GM15510 (cell line): ENCODE measurements around the gene GRM1.

Experiments
- POLR2A ChIP-seq: IDR thresholded peaks from 3 replicates; pipeline ENCODE4 v1.6.1; 2011; ENCODE audit warnings: borderline replicate concordance; ENCODE audit not compliant: insufficient read length; ENCODE audit errors: extremely low read depth

GRM1 gene

GRCh38 chr6:146028851-146029572 lies at the start of gene GRM1:
Gene GRM1, plus strand, starts transcription at chr6:146029062. Its CDS starts 456 bp downstream, at chr6:146029518.
- TF ChIP-seq POLR2A, result no peak

GRCh38 chr6:146009338-146009737 lies 19.5 kb upstream of the GRM1 start:
- no peak for TF ChIP-seq POLR2A

DNA sequence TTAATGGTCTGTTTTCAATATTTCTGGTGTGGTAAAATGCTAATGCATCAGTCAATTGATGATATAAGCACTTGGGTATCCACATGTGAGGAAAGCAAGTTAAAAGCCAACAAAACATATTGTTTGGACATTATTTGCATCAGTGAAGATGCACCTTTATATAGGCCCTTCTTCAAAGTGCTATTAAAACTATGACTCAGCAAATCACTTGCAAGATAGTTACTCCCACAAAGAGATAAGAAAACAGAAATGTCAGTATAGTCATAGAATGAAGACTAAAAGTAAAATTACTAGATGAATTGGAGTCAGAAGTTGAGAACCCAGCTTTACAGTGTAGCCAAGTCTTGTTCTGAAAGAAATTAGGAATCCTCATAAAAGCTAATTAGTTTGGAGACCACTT lies 14.6 kb upstream of the GRM1 start:
- TF ChIP-seq POLR2A, result no peak

DNA sequence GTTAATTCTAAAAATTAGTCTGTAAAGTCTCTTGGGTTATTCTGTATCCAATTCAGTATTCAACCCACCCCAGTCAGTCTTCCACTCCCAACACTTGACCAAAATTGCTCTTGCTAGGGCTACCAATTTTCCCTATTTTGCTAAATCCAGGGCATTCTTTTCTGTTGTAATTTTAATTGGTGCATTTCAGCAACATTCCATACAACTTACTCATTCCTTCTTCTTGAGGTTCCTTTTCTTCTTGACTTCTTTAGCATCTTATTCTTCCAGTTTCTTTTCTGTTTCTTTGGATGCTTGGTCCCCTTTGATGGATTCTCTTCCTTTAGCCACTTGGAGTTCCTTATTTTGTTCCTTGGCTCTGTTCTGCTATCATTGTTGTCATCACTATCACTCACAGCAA lies 11.2 kb upstream of the GRM1 start:
- no peak for TF ChIP-seq POLR2A

GRCh38 chr6:146026873-146027272 lies 2.0 kb upstream of the GRM1 start:
- no peak for TF ChIP-seq POLR2A

DNA sequence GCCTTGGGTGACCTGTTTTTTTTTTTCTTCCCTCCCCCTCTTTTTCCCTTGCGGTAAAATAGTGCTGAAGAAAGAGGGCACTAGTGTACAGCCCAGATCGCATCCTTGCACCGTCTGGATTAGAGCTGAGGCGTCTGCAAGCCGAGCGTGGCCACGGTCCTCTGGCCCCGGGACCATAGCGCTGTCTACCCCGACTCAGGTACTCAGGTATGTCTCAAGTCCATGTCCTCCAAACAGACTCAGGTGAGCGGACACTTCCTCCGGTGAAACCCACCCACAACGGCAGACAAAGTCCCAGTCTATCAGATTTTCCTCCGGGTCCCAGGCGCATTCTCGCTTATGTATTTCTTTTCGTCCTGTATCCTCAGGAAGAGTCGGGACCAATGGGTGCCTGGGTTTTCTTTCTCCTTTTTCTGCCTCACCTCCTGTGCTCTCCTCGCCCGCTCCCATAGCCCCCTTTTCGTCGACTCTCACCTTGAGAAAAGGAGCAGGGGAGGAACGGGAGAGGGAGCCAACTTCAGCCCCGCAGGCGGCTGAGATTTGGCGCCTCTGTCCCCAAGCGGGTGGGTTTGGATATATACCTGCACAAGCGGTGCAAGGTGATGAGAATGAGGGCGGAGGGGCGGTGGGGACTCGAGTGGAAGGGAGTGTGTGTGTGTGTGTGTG lies 1.1 kb upstream of the GRM1 start:
- TF ChIP-seq POLR2A, result no peak

GRCh38 chr6:146028252-146028795 lies 538 bp upstream of the GRM1 start:
- TF ChIP-seq POLR2A, result no peak

DNA sequence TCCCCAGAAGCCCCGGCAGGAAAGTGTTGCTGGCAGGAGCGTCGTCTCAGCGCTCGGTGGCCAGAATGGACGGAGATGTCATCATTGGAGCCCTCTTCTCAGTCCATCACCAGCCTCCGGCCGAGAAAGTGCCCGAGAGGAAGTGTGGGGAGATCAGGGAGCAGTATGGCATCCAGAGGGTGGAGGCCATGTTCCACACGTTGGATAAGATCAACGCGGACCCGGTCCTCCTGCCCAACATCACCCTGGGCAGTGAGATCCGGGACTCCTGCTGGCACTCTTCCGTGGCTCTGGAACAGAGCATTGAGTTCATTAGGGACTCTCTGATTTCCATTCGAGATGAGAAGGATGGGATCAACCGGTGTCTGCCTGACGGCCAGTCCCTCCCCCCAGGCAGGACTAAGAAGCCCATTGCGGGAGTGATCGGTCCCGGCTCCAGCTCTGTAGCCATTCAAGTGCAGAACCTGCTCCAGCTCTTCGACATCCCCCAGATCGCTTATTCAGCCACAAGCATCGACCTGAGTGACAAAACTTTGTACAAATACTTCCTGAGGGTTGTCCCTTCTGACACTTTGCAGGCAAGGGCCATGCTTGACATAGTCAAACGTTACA lies 817 bp downstream of the GRM1 start:
- TF ChIP-seq POLR2A, result no peak

DNA sequence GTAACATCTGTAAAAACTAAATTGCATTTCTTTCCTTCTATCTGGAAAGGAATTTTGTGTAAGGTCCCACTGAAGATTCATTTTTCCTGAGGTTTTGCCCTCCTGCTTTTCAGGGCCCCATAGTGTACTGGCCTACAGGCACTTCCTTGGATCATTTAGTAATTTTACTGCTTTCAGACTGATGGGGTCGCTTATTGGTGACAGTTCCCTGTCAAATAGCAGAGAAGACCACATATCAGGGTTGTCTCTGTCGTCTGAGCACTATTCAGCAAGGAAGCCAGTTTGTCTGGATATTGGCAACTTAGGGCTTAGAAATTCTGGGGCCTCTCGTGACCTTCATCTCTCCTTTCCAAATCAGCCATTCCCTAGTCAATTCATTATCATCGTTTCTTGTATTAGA lies 3.5 kb downstream of the GRM1 start:
- no peak for TF ChIP-seq POLR2A

GRCh38 chr6:146040360-146040759 lies 11.5 kb downstream of the GRM1 start:
- no peak for TF ChIP-seq POLR2A

- no peak for TF ChIP-seq POLR2A
Observed at GRCh38 chr6:146041282-146041681, 12.4 kb downstream of the GRM1 start.

- TF ChIP-seq POLR2A, result no peak
Observed at GRCh38 chr6:146047371-146047770, 18.5 kb downstream of the GRM1 start.

DNA sequence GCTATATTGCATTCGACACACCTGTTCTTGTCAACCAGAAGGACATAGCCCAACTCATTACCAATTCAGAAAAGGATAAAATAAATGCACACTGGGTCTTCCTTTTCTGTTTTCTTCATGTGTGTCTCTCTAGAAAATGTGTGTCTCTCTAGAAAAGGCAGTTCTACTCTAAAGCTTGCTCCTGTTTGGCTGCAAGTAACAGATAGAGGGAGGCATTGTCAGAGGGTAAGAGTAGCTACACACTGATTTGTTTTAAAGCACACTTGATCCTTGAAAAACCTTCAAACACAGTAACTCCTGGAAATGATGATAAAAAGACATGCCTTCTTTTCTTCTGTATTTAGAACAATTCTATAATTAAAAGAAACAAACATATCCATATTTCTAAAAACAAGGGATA lies 21.3 kb downstream of the GRM1 start:
- TF ChIP-seq POLR2A, result no peak

DNA sequence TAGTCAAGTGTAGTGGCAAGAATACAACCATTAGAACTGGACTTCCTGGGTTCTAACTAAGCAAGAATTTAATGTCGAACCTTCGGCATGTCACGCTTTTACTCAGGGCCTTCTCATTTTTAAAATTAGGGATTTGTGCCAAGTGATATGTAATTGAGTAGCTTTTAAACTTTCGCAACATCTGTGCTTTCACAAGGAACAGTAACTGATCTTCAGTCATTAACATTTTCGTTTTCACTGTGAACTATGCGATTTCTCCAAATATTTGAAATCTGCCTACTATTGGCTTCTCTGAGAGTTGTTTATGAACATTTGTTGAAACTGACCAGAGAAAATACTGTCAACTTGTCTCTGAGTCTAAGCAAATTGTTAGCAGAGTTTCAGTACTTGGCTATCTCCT lies 27.6 kb downstream of the GRM1 start:
- TF ChIP-seq POLR2A, result no peak

- no peak for TF ChIP-seq POLR2A
Observed at GRCh38 chr6:146065690-146066089, 36.8 kb downstream of the GRM1 start.
